RPMI8226 (cell line): ENCODE data around the gene DNAJC12.
"Not testable (repeated sequence)": the region's sequence is repeated elsewhere in the genome, so short reads cannot be mapped to it uniquely, and the experiment has no call there.

ENCODE experiments used
- DNase-seq: peaks from one replicate; pipeline ENCODE4 v3.0.0-alpha.2; 2015

DNAJC12 gene

DNA sequence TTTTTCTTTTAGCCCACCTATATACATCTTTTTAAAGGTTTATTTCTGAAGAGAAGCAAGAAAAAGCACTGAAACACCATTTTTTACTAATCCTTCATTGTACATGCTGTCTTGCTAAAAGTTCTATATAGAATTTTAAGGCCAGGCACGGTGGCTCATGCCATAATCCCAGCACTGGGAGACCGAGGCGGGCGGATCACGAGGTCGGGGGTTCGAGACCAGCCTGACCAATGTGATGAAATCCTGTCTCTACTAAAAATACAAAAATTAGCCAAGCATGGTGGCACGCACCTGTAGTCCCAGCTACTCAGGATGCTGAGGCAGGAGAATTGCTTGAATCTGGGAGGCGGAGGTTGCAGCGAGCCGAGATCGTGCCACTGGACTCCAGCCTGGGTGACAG lies 1.5 kb upstream of the DNAJC12 start:
- not testable (repeated sequence) for DNase-seq

DNA sequence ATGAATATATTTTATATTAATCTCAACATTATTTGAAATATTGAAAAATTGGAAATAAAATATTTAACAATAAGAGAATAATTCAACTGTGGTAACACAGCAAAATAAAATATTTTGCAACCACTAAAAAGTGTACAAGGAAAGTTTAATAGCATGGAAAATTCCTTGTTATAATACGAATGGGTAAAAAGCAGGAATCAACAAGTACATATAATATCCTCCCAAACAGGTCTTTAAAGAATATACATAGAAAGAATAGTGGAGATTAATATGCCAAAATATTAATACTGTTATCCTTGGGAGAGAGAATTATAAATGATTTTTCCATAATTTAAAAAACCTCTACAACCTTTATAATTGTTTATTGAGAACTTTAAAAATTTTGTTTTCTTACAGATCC lies 1.0 kb downstream of the DNAJC12 start:
- no peak for DNase-seq

DNA sequence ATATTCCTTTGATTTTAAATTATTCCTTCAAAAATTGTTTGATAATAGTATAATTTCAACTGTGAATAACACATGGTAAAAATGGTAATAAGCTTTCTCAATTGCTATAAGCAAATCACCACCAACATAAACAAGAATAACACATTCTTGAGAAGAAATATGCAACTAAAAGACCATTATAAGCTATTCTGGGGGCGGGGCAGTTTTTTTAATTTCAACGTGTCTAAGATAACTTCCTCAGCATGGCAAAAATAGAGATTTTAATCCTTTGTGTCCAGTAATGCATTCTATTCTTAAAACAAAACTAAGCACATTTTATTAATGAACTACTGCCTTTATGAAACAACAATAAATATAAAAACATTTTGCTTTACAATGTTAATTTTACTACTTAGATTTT lies 1.5 kb downstream of the DNAJC12 start:
- peak; percentile 36 for DNase-seq

DNA sequence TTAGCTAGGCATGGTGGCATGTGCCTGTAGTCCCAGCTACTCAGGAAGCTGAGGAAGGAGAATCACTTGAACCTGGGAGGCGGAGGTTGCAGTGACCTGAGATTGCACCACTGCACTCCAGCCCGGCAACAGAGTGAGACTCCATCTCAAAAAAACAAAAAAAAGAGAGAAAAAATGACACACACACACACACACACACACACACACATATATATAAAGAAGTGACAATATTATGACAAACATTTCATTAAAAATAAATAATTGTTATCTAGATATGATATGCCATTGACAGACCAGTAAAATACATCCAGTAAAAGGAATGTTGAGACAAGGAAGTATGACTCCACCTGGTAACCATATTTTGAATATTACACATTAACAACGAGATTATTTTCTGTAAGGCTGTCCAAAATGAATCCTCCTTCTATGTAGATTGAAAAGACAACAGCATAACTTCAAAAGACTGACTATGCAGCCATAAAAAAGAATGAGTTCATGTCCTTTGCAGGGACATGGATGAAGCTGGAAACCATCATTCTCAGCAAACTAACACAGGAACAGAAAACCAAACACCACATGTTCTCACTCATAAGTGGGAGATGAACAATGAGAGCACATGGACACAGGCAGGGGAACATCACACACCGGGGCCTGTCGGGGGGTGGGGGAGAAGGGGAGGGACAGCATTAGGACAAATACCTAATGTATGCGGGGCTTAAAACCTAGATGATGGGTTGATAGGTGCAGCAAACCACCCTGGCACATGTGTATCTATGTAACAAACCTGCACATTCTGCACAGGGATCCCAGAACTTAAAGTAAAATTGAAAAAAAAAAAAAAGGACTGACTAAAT lies 2.2 kb downstream of the DNAJC12 start:
- DNase-seq = peak; percentile 3

DNA sequence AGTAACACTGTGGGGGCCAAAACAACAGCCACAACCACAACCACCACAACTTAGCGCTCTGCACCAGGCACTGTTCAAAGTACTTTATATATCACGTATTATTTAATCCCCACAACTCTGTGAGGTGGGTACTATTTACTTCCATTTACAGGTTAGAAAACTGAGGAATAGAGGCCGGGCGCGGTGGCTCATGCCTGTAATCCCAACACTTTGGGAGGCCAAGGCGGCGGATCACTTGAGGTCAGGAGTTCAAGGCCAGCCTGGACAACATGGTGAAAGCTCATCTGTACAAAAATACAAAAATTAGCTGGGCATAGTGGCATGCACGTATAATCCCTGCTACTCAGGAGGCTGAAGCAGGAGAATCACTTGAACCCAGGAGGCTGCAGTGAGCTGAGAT lies 3.6 kb downstream of the DNAJC12 start:
- DNase-seq = no peak

DNA sequence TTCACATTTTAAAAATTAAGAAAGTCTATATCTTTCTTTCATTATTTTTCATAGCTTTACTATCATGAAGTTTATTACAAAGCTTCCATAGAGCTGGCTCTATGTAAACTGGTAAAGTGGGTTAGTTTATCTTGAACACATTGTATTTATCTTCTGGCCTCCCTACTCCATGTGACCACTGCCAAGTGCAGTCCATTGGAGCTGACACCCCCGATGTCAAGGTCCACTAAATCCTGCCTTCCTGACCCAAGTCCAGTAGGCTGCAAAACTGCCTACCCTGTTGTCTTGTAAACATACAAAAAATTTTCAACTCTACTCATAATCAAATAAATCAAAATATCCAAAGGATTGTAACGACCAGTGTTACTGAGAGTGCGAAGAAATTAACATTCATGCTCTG lies 10.2 kb downstream of the DNAJC12 start:
- no peak for DNase-seq

DNA sequence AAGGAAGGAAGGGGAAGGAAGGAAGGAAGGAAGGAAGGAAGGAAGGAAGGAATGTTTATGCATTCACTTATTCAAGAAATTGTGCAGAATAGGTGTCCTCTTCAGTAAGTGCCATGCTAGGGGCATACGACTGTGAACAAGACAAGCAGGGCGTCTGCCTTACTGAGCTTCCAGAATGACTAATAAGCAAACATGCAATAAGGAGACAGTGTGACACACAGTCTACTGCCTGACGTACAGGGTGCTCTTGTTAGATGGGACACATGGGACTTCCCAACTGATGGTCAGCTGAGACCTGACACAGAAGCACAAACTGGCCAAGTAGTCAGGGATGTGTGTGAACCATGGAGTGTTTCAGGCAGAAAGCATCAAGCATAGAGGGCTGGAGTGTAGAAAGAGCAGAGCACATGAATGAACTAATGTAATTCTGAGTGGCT lies 18.2 kb downstream of the DNAJC12 start:
- DNase-seq = no peak

DNA sequence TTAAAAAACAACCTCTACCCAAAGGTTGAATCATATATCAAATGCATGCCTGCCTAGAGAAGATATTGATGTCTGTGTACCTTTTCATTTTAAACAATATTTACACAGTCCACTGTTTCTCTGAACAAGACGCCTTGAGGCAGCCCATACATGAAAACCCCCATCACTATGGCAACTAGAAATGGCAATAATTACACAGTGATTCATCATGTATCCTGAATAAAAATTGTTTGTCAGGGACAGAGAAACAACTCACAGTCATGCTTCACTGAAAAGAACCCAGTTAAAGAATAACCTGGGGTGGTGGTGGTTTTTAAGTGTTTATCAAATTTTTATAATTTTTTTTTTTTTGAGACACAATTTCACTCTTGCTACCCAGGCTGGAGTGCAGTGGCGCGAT lies 19.7 kb downstream of the DNAJC12 start:
- no peak for DNase-seq

DNA sequence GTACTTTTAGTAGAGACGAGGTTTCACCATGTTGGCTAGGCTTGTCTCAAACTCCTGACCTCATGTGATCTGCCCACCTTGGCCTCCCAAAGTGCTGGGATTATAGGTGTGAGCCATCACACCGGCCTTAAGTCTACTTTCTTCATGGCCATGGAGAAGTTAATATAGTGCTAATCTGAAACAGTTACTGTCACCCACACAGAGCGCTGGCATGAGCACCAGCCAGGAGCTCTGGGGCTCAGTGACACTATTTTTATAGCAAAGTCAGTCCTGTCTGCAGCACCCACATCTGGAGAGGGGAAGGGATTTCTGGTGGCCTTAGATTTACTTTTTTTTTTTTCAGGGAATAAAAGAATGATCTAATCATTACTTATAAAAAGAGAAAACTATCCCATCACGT lies 21.3 kb downstream of the DNAJC12 start:
- no peak for DNase-seq

DNA sequence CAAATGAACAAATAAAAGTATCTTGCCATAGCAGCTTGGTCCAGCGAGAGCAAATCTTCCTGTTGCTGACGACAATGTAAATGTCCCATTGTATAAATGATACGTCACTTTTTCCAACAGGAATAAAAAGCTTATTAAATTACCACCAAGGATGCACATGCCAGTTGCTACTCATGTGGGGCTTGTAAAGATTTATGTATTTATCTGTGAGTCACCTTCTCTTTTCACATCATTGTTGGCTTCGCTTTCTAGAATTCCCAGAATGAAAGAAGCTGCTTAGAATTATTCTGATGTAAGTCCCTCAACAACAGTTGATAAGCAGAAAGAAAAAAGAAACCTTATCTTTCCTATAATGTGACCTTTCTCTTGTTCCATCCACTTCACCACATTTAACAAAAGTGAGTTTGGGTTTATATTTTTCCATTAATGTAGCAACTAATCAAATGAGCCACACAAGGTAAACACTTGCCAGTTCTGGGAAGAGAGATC lies 22.4 kb downstream of the DNAJC12 start:
- no peak for DNase-seq

DNA sequence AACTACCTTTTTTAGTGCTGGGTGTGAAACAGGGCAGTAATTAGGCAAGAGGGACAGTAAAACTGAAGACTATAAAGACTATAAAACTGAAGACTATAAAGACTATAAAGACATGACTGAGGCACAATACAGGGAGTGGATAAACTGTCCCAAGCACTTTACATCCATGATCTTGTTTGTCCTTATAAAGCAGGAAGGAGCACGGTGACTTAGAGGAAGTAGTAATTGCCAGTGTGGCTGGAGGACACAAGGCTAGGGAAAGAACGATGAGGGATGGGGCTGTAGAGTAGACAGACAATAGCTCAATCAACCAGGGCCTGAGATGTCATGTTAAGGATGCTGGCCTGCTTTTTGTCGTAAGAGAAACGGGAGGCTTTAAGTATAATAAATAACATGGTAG lies 26.0 kb downstream of the DNAJC12 start:
- DNase-seq = no peak

DNA sequence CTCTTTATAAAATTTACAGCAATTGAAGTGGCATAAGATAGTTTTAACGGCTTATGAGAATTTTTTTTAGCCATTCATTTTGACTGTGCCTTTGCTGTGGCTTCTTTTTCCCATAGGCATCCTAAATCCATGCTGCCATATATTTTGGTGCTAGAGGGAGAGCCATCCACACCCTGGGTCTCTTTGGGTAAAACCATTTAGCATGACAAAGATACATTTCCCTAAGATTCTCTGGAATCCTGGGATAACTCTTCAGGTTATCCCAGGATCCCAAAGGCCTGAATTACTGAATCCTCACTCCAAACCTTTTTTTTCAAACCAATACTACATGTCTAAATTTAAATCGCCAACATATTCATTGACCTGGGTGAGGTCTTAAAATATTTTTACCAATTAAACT lies 28.9 kb downstream of the DNAJC12 start:
- no peak for DNase-seq

DNA sequence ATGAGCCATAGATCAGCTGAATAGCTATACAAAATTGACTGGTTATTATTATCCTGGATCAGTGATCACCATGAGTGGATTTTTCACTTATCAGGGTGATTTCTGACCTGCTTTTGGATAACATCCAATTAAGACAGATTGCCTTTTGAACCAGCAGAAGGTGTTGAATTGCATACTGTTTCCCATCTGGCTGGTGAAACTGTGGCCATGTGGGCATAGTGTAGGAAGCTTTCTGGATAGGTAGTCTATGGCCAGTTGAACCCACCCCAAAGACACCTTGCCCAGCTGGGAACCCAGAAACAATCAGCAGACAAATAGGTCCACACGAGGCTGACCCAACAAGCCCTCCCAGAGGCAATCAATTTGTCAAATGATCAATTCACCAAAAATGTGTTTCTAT lies 29.3 kb downstream of the DNAJC12 start:
- no peak for DNase-seq

DNA sequence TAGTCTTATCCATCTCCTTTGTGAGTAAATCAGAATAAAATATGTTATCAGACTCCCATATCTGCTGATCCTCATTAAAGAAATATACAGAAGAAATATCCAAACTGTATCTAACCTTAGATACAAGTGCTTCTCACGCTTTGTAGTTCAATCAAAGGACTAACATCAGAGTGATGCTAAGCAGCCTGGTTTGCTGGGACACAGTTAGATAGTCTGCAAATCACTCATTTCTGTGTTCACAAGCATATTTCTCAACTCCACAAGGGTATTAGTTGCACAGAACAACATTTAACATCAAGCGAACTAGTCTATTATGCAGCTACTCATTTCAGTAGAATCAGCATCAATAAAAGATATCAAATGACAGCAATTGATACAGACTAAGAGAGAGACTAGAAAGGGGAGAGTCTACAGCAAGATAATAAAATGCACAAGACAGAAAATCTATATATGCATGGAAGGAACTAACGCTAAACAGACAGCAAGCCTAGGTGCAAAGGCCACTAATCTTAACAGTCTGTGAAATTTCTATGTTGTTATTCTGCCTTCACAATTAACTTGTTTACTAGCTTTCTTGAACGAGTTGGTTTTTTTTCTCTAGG lies 30.0 kb downstream of the DNAJC12 start:
- DNase-seq = no peak

DNA sequence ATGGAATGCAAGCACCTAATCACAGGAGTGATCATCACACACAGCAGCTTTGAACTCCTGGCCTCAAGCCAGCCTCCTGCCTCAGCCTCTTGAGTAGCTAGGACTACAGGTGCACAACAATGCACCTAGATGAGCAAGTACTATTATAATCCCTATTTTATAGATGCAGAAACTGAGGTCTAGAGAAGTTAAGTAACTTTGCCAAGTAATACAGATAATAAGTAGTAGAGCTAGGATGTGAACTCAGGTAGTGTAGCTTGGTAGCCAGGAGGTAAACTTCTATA lies 33.7 kb downstream of the DNAJC12 start:
- DNase-seq = no peak

DNA sequence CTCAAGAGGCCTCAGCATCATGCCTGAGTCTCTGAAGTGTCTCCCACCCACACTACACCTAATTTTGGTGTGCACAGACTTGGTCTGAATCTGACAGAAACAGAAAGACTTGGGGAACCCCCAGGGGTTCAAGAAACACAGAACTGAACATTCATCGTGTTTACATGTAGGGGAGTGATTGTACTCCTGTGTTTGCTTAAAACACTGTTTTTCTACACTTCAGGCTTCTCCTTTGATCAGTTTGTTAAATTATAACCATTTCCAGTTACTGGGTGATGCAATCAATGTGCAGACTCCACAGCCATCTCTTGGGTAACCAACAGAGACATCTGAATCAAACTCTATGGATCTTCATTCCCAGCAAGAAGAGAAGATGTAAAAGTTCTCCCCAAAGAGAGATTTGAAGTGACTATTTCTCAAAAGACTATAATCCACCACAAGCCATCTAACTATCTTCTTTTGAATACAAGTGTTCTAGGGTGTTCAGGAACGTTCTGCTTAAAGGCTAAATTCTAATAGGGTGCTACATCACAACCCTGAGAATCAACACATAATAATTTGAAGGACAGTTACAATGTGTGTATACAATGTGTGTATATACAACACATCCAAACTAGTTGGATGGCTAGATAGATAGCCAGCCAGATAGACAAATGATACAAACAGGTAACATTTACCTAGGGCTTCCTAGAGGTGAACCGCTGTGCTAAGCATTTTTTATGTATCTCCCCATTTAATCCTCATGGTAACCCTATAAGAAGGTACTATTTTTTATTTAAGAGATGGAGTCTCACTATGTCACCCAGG lies 34.2 kb downstream of the DNAJC12 start:
- DNase-seq = no peak

DNA sequence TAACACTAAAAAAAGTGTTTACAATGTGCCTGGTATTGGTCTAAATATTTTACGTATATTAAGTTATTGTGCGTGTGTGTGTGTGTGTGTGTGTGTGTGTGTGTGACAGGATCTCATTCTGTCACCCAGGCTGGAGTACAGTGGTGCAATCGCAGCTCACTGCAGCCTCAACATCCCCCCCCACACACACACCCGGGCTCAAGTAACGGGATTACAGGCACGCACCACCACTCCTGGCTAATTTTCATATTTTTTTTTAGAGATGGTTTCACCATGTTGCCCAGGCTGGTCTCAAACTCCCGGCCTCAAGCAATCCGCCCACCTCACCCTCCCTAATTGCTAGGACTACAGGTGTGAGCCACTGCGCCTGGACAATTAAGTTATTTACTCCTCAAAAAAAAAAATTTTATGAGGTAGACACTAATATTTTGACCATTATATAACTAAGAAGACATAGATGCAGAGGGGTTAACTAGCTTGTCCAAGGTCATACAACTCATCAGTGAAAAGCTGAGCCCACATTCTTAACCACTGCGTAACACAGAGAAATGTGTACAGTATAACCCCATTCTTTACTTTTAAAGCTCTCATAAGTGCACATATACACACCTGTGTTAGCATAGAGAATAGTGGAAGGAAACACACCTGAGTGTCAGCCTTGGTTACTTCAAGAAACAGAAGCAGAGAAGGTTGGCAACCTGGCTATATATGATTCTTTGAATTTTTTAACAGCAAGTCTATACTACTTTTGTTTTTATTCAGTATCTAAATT lies 35.0 kb downstream of the DNAJC12 start:
- DNase-seq = no peak

DNA sequence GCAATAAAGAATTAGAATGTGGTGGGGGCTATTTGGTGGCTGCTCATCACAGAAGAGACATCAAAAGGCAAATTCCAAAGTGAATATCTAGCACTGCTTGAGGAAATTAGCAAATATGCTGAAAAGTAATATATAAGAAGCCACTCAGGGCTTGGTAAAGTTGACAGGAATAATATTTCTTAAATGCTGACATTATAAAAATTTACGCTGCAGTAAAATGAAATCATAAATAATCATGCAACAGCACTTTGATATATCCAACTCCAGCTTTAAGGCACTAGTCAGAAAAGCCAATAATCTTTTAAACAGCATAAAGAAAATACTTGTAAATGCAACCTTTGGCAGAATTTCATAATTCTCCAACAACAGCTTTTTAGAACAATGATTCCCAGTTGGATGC lies 36.9 kb downstream of the DNAJC12 start:
- no peak for DNase-seq

DNA sequence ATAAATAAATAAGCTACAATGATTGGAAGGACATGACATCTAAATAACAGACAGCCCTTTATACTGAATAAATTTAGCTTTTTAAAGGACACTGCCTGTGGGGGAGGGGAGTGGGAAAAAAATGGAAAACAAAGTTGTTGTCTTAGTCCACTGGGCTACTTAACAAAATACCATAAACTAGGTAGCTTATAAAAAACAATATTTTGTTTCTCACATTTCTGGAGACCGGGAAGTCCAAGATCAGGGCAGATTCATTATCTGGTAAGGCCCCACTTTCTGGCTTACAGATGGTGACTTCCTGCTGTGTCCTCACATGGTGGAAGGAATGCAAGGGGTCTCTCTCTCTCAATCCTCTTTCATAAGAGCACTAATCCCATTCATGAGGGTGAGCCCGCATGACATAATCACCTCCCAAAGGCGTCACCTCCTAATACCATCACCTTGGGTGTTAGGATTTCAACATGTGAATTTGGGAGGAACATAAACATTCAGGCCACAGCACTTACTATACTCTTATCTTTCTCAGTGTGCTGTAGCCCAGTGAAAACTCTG lies 43.0 kb downstream of the DNAJC12 start:
- no peak for DNase-seq

DNA sequence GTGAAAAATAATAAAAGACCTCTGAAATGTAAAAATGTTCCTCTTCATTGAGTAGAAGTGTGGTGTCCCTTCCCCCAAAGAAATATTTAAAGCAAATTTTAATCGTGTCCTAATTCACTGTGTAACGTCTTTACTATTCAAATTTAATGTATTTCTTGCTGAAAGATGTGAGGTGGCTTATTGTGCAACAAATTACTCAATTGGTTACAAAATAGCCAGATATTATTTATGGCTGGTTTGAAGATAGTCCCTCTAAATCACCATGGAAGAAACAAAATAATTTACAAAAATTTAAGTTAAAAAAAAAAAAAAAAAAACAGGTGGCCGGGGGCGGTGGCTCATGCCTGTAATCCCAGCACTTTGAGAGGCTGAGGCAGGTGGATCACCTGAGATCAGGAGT lies 43.7 kb downstream of the DNAJC12 start:
- DNase-seq = no peak

DNA sequence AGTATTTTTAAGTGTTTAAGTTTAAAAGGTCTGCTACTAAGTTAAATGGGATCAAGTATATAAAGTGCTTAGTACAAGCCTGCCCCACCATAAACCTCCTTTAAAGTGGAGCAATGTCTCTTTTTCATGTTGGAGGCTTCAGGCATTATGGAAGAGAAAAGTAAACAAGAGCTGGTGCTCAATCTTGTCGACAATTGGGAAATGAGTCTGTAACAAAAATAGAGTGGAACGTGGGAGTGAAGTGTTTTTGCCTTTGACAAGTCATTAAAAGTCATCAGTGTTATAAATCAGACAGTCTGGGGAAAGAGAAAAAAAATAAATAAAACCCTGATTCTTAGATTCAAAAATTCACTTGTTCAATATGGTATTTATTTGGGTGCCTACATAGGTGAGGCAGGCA lies 44.7 kb downstream of the DNAJC12 start:
- DNase-seq = no peak

DNA sequence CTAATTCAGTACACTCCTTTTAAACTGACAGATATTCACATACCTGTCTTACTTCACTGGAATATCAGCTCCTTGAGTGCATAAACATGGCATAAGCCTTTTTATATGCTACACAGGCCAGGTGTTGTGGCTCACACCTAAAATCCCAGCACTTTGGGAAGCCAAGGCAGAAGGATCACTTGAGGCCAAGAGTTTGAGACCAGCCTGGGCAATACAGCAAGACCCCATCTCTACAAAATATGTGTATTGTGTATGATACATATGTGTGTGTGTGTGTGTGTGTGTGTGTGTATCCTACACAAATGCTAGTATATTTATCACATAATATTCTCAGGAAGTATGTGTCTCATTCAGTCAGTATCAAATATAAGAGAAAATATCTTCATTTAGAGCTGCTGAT lies 45.3 kb downstream of the DNAJC12 start:
- DNase-seq = no peak
